Measurements from ENCODE around the gene PELI2.

Gene PELI2

GRCh38 chr14:56247495-56248200 lies 129.4 kb downstream of the PELI2 start:
- DNase-seq (ENCODE audit: low spot score): no peak

- no peak for DNase-seq (ENCODE audit: low spot score)
Observed at GRCh38 chr14:56248442-56248841, 130.2 kb downstream of the PELI2 start.

GRCh38 chr14:56261046-56261445 lies 142.8 kb downstream of the PELI2 start:
- no peak for DNase-seq (ENCODE audit: low spot score)

GRCh38 chr14:56262530-56262929 lies 144.3 kb downstream of the PELI2 start:
- DNase-seq (ENCODE audit: low spot score): no peak

- no peak for DNase-seq (ENCODE audit: low spot score)
Observed at GRCh38 chr14:56268039-56268438, 149.8 kb downstream of the PELI2 start.

- DNase-seq (ENCODE audit: low spot score): no peak
Observed at GRCh38 chr14:56268673-56269072, 150.5 kb downstream of the PELI2 start.

- no peak for DNase-seq (ENCODE audit: low spot score)
Observed at GRCh38 chr14:56270921-56271320, 152.7 kb downstream of the PELI2 start.

- no peak for DNase-seq (ENCODE audit: low spot score)
Observed at GRCh38 chr14:56271970-56272369, 153.8 kb downstream of the PELI2 start.

- DNase-seq (ENCODE audit: low spot score): no peak
Observed at GRCh38 chr14:56273155-56273554, 154.9 kb downstream of the PELI2 start.

- no peak for DNase-seq (ENCODE audit: low spot score)
Observed at GRCh38 chr14:56273951-56274350, 155.7 kb downstream of the PELI2 start.

- DNase-seq (ENCODE audit: low spot score): no peak
Observed at GRCh38 chr14:56274556-56274955, 156.3 kb downstream of the PELI2 start.

GRCh38 chr14:56276108-56276507 lies 157.9 kb downstream of the PELI2 start:
- no peak for DNase-seq (ENCODE audit: low spot score)

GRCh38 chr14:56278383-56278782 lies 160.2 kb downstream of the PELI2 start:
- DNase-seq (ENCODE audit: low spot score): no peak

GRCh38 chr14:56280843-56281242 lies 162.6 kb downstream of the PELI2 start:
- no peak for DNase-seq (ENCODE audit: low spot score)

GRCh38 chr14:56282179-56282578 lies 164.0 kb downstream of the PELI2 start:
- DNase-seq (ENCODE audit: low spot score): no peak

- DNase-seq (ENCODE audit: low spot score): no peak
Observed at GRCh38 chr14:56284641-56285040, 166.4 kb downstream of the PELI2 start.

- no peak for DNase-seq (ENCODE audit: low spot score)
Observed at GRCh38 chr14:56289155-56289554, 170.9 kb downstream of the PELI2 start.

- no peak for DNase-seq (ENCODE audit: low spot score)
Observed at GRCh38 chr14:56290195-56290594, 172.0 kb downstream of the PELI2 start.

- no peak for DNase-seq (ENCODE audit: low spot score)
Observed at GRCh38 chr14:56292970-56293369, 174.8 kb downstream of the PELI2 start.

GRCh38 chr14:56293506-56293905 lies 175.3 kb downstream of the PELI2 start:
- no peak for DNase-seq (ENCODE audit: low spot score)

GRCh38 chr14:56294128-56294527 lies 175.9 kb downstream of the PELI2 start:
- no peak for DNase-seq (ENCODE audit: low spot score)

- DNase-seq (ENCODE audit: low spot score): no peak
Observed at GRCh38 chr14:56295743-56296142, 177.5 kb downstream of the PELI2 start.

- DNase-seq (ENCODE audit: low spot score): no peak
Observed at GRCh38 chr14:56297449-56297848, 179.2 kb downstream of the PELI2 start.

- no peak for DNase-seq (ENCODE audit: low spot score)
Observed at GRCh38 chr14:56299306-56299984, 181.2 kb downstream of the PELI2 start.

Measured in activated CD4-positive, alpha-beta T cell treated with anti-CD3 and anti-CD28 coated beads, Interleukin-2, Interleukin-4, amounts not matched to agents 100 ng/mL and 50 ng/mL, durations not matched to agents 16 hours and 8 hours (primary cell).